ENCODE measurements around the gene PLA2G12A.

- TF ChIP-seq CTCF (IDR thresholded peaks at IDR 0.05 in 2 of 3, conservative IDR thresholded peaks at IDR 0.05 in 1 of 3; ENCODE audit: borderline replicate concordance in 1 of 3, insufficient read depth in 1 of 3, low read depth in 2 of 3, low read length in 2 of 3) (no peak), POLR2AphosphoS5 (IDR thresholded peaks at IDR 0.05; ENCODE audit: low read depth, low read length) (no peak), SP1 (IDR thresholded peaks at IDR 0.05; ENCODE audit: low read depth) (no peak), POLR2A (IDR thresholded peaks at IDR 0.05; ENCODE audit: borderline replicate concordance, extremely low read depth, insufficient read depth, insufficient read length) (no peak), EZH2phosphoT487 (IDR thresholded peaks at IDR 0.05; ENCODE audit: borderline replicate concordance) (no peak), REST (IDR thresholded peaks at IDR 0.05; ENCODE audit: low read depth) (no peak)
- TF ChIP-seq, protein P1, sequence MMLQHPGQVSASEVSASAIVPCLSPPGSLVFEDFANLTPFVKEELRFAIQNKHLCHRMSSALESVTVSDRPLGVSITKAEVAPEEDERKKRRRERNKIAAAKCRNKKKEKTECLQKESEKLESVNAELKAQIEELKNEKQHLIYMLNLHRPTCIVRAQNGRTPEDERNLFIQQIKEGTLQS (IDR thresholded peaks at IDR 0.05) = no peak
Observed at GRCh38 chr4:109675843-109676242, 54.0 kb downstream of the PLA2G12A start.

Data from HCT116 (cell line).